A549 treated with ZK216348 at 1 μM for 4 hours (cell line): ENCODE results near the gene CFAP221. TPM values are rescaled to one million over a fixed set of nuclear protein-coding genes. Genes with fewer than 3 reads are reported as not detected.

Experiments used
- total RNA-seq: library from RNA; stranded (reverse); fragments of 200-300 nt; extraction: Qiagen RNA extraction; gene quantifications from 5 replicates; pipeline ENCODE4 v1.2.3, GENCODE V29; 2022; ENCODE audit warnings: low read depth

CFAP221 gene
- 0.20 to 0.64 TPM (median 0.35 TPM) in 5 replicates for total RNA-seq

GRCh38 chr2:119544075-119544938 is at the start of gene CFAP221:
Gene CFAP221, plus strand, starts transcription at chr2:119544449. Its CDS starts 1,683 bp downstream, at chr2:119546132.

DNA sequence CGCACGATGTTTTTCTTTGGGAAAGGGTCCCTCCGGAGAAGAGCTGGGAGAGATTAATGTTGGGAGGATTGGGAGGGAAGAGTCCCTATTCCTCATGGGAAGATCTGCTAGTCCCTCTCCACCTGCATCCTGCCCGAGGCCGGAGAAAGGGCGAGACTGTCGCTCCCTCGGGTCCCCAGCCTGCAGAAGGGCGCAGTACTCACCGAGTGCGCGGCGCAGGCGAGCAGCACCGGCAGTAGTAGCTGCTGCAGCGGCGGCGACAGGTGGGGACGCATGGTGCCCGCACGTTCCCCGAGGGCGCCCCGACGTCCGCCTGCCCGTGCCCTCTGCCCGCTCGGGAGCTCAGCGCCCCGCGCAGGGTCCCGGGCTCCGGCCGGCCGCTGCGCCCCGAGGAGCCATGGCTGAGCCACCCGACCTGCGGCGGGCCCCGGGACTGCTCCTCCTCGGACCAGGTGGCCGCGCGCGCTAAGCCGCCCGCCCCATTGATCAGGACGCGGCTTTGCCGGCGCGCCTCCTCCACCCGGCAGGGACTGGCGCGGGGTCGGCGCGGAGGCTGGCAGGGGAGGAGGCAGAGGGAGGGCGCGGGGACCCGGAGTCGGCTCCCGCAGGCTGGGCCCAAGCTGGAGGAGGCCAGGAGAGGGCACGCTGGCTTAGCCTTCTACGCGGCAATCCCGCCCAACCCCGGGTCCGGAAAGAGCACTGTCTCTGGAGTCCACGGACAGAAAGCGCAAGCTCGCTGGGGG is 20.1 kb upstream of the CFAP221 start, which contains the start of gene SCTR:
TSS of gene SCTR (minus strand) at position 532 of the 743 bp plus-strand sequence. CDS start at position 275, 257 bp downstream.

Other genes with a start within 250 kb of the CFAP221 start
- gene C2orf76, start 177.6 kb upstream of the CFAP221 start, total RNA-seq: 10.8 to 19.8 TPM (median 11.9 TPM) in 5 replicates
- gene DBI, start 177.5 kb upstream of the CFAP221 start, total RNA-seq: 375 to 570 TPM (median 386 TPM) in 5 replicates
- gene TMEM37, start 112.6 kb upstream of the CFAP221 start, total RNA-seq: 1.5 to 2.1 TPM (median 1.6 TPM) in 5 replicates
- not detected in 5 replicates for gene SCTR, start 20.0 kb upstream of the CFAP221 start, total RNA-seq
- gene TMEM177, start 134.8 kb downstream of the CFAP221 start, total RNA-seq: 17.1 to 26.6 TPM (median 22.8 TPM) in 5 replicates
- gene PTPN4, start 215.5 kb downstream of the CFAP221 start, total RNA-seq: 12.6 to 23.4 TPM (median 17.2 TPM) in 5 replicates